AG04450 (cell line): ENCODE data around the gene CTDSP2. TPM values are rescaled to one million over a fixed set of nuclear protein-coding genes. Genes with fewer than 3 reads are reported as not detected.
A peak's percentile ranks its signal among the peaks of the same experiment; 100 is the strongest.

ENCODE experiments used
- CTCF ChIA-PET: fragments of 300-600, 350-600 bp; formaldehyde crosslinking; extraction: SDS; loops from one replicate; lab custom pipeline; 2022; ENCODE audit warnings: antibody characterized with exemption, inconsistent platforms; lab: Charles Lee
- POLR2A ChIA-PET: fragments of 350-600 bp; formaldehyde crosslinking; extraction: SDS; loops from one replicate; lab custom pipeline; 2021; ENCODE audit warnings: antibody characterized with exemption, inconsistent platforms; lab: Yijun Ruan, JAX
- DNase-seq: peaks from one replicate; pipeline ENCODE4 v3.0.0-alpha.2; 2011; ENCODE audit warnings: low read depth, low spot score
- H3K27ac ChIP-seq: one replicate; pipeline ENCODE4 v1.5.1; 2012; ENCODE audit warnings: low read depth, low read length, control low read depth
- H3K27me3 ChIP-seq: one replicate; pipeline ENCODE4 v1.6.0; 2012; ENCODE audit warnings: low read length; ENCODE audit not compliant: control insufficient read depth, insufficient read depth
- H3K4me3 ChIP-seq: 2 replicates; pipeline ENCODE4 v1.5.1; 2011; ENCODE audit warnings: mild to moderate bottlenecking, low read depth, low read length, control low read depth
- H3K9me3 ChIP-seq: 2 replicates; pipeline ENCODE4 v1.5.1; 2012; ENCODE audit warnings: low read length; ENCODE audit not compliant: control insufficient read depth, insufficient read depth
- CTCF ChIP-seq: IDR thresholded peaks from 2 replicates; pipeline ENCODE4 v1.5.1; 2011; ENCODE audit warnings: low read depth, low read length, control low read depth, inconsistent platforms
- polyA plus RNA-seq: library from polyadenylated mRNA; depleted of rRNA; stranded (reverse); fragments of >200 nt; gene quantifications from 2 replicates; pipeline ENCODE4 v1.2.3, GENCODE V29; 2011

CTDSP2 gene
- polyA plus RNA-seq, 1 experiment, result 292 TPM

GRCh38 chr12:57793920-57794319, 52.6 kb downstream of the CTDSP2 start:
- no peak for DNase-seq
- ChIA-PET POLR2A (interaction anchor here (0.6 to 1.0 kb wide), 2 partner anchors 36 to 52 kb away, joined by 3 to 12 read pairs; partner anchors contain the start of gene CTDSP2), CTCF (interaction anchor here (1.2 to 3.0 kb wide), 4 partner anchors 9 to 111 kb away, joined by 4 to 24 read pairs (median 15); partner anchors contain the start of gene TSFM)
- no peak overlapping the region for H3K4me3 ChIP-seq
- TF ChIP-seq CTCF, result no peak
- no peaks in the 10 kb centered on the region for H3K9me3 ChIP-seq
- H3K27me3 ChIP-seq, result no peaks in the 10 kb centered on the region
- H3K27ac ChIP-seq, result no peak overlapping the region

- Histone ChIP-seq H3K9me3 (no peaks in the 10 kb centered on the region; the same call in 1 of the 2 replicates), H3K27ac (no peak overlapping the region), H3K27me3 (no peaks in the 10 kb centered on the region), H3K4me3 (no peak overlapping the region)
- ChIA-PET POLR2A (no interaction called here), CTCF (interaction anchor here (1.3 to 2.4 kb wide), 4 partner anchors 9 to 27 kb away, joined by 6 to 20 read pairs (median 10); partner anchors contain the start of gene CYP27B1)
- TF ChIP-seq CTCF, result no peak
- DNase-seq, result no peak
These were observed 62.7 kb downstream of the CTDSP2 start for GRCh38 chr12:57783861-57784260.

- CTCF ChIA-PET, result interaction anchor here (0.6 to 2.4 kb wide), 20 partner anchors 9 to 1618 kb away, joined by 3 to 20 read pairs (median 4); partner anchors contain the start of genes CYP27B1, EEF1AKMT3 and METTL1
- Histone ChIP-seq H3K9me3 (no peaks in the 10 kb centered on the region; the same call in 1 of the 2 replicates), H3K27me3 (no peaks in the 10 kb centered on the region), H3K4me3 (peak overlapping the region; percentile 100), H3K27ac (no peak overlapping the region)
- POLR2A ChIA-PET, result interaction anchor here (0.6 kb wide), 2 partner anchors 90 to 95 kb away, joined by 3 to 11 read pairs; no protein-coding TSS in a partner anchor
- no peak for TF ChIP-seq CTCF
- DNase-seq, result no peak
These were observed 63.1 kb downstream of the CTDSP2 start for GRCh38 chr12:57783466-57783801.

- Histone ChIP-seq H3K27me3 (no peaks in the 10 kb centered on the region), H3K9me3 (no peaks in the 10 kb centered on the region; the same call in 1 of the 2 replicates), H3K27ac (no peak within 1 kb of the TSS), H3K4me3 (peak within 1 kb of the TSS; percentile 100)
- POLR2A ChIA-PET, result interaction anchor here (0.6 kb wide), 2 partner anchors 89 to 96 kb away, joined by 3 to 11 read pairs; no protein-coding TSS in a partner anchor
- CTCF ChIA-PET, result interaction anchor here (0.6 to 2.4 kb wide), 25 partner anchors 9 to 1617 kb away, joined by 3 to 20 read pairs (median 4); partner anchors contain the start of genes CYP27B1, EEF1AKMT3 and METTL1
- DNase-seq, result peak; percentile 81
- peak; percentile 92 for TF ChIP-seq CTCF
These were observed 63.7 kb downstream of the CTDSP2 start, which contains the start of gene TSFM for GRCh38 chr12:57782608-57783465. TSS of gene TSFM (plus strand) at chr12:57782787. CDS start at chr12:57782802, 15 bp downstream.
